GM21360 (cell line): ENCODE measurements around the gene FAM229A.

Experiments used
- ATAC-seq: cut with Tn5 transposase; IDR thresholded peaks from one replicate; pipeline ENCODE4 v1.9.1; 2021; ENCODE audit warnings: mild to moderate bottlenecking, moderate library complexity; ENCODE audit not compliant: unreplicated experiment

FAM229A gene

DNA sequence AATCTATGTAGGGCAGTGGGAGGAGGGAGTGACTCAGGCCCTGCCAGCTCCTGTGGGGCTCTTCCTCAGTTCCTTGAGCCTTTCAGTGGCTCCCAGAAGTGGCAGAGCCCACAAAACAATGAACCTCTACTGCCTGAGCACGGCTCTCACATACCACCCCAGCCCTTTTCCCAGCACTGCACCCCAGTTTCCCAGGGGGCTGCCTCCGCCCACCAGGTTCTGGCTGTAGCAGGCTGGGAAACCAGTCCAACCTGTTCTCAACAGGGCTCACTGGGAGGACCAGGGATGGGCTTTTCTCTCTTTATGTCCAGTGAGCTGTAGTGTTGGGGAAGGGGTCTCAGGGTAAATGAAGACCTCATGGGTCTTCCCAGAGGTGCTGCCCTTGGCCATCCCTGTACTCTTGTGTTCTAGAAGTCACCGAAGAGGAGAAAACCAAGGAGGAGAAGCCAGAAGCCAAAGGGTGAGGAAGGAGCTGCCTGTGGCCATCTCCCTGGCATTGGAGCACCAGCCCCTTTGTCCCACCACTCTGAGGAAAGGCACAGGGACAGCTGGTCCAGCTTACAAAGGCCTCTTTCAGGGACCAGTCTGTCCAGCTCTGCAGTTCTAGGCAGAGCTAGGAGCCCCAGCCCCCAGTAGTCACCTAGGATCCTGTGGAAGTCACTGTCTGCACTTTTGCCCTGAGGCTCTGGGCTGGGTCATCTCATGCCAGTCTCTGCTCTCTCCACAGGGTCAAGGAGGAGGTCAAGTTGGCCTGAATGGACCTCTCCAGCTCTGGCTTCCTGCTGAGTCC, 29.8 kb downstream of the FAM229A start:
- ATAC-seq, result no peak

DNA sequence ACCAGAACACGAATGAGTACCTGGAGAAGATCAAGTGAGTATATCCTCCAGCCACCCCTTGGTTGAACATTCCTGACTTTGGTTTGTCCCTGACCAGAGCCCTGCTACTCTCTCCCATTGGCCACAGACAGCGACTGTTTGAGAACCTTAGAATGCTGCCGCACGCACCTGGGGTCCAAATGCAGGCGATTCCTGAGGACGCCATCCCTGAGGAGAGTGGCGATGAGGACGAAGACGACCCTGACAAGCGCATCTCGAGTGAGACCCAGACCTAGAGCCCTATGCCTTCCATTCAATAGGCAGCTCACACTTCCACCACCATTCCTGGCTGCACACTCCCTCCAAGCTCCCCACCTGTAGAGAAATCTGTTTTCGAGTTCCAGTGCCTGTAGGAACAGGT, 30.7 kb downstream of the FAM229A start:
- ATAC-seq, result no peak

DNA sequence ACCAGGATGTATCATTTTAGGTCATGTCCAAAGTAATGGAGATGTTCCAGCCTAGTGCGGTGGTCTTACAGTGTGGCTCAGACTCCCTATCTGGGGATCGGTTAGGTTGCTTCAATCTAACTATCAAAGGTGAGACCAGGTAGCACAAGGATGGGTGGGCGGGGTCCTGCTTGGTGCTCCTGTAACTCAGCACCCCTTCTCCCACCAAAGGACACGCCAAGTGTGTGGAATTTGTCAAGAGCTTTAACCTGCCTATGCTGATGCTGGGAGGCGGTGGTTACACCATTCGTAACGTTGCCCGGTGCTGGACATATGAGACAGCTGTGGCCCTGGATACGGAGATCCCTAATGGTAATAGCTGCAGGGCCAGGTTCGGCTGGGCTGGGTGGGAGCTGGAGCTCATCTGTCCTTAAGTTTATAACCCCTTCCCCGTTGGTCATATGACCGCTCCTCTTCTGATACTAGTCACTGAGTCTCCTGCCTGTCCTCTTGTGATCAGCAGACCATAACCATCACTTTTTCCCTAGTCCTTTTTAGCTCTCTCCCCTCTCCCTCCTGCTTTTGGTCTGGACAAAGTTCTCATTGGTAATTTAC, 31.6 kb downstream of the FAM229A start:
- ATAC-seq, result no peak

DNA sequence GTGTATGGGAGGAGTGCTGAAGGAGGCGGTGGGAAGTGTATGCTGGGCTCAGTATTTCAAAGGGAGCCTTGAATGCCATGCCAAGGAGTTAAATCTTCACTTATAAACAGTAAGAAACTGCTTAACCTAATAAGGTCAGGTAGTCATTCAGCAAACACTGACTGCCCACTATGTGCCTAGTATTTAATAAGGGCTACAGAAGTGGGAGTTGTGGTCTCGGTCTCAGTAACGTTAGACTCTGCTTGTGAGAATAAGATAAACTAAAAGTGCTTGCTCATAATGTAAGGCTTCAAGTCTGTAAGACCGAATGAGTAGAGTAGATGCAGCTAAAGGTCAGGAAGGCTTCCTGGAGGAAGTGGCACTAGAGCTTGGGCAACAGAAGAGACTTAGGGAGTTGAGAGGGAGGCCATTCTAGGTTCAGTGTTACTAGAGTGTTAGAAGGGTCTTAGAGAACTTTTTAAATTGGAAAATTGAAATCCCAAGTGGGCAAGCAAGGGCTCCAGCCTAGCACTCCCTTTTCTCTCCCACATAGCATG, 32.3 kb downstream of the FAM229A start:
- no peak for ATAC-seq

DNA sequence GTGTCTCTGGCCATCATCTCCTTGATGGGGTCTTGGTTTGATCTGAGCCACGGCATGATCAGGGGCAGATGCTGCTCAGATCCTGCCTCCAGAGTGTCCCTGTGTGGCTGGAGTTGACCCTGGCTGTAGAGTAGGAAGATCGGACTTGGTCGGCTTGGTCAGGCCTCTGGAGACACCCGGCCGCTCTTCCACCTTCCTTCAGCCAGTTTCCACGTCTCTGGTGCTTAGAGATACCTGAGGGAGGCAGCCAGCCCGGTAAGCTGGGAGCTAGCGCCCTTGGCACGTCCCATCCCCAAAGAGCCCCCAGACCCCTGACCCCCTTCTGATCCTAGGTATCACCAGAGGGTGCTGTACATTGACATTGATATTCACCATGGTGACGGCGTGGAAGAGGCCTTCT, 35.1 kb downstream of the FAM229A start:
- ATAC-seq, result no peak

DNA sequence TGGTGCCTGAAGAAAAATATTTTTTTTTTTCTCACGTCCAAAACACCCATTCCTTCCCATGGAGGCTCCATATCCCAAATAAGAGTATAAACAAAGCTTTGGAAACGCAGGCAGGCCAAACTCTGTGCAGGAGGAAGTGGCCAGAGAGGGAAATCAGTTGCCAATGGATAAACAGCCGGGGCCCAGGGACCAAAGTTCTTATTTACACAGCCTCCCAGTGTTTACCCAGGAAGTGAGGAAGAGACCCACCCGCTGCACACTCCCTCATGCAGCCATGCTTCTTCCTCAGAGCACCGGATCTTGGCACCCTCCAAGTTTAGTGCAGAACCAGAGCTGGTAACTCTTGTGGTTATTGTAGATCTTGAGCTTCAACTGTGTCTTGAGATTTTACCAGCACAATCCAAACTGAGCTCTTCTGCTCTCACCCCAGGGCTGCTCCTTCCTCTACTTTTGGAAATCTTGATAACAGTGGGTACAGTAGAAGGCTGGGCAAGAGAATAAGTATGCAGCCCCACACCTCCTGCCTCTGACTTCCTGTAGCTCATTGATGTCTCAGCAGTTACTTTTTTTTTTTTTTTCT, 40.5 kb downstream of the FAM229A start:
- no peak for ATAC-seq

DNA sequence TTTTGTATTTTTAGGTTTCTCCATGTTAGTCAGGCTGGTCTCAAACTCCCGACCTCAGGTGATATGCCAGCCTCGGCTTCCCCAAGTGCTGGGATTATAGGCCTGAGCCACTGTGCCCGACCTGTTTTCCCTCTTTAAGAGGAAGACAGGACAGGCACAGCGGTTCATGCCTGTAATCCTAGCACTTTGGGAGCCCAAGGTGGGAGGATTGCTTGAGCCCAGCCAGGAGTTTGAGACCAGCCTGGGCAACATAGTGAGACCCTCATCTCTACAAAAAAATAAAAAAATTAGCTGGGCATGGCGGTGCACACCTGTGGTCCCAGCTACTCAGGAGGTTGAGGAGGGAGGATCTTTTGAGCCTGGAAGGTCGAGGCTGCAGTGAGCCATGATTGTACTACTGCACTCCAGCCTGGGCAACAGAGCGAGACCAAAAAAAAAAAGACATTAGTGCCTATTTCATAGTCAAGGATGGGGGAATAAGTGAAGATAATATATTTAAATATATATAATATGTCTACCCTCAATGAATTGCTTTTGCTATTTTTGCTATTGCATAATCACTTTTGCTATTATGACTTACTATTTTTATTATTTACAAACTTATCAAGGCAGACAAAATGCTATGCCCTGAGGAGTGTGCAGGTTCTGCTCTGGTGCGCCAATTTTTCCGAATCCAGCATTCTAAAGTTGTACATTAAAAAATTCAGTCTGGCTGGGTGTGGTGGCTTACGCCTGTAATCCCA, 44.0 kb downstream of the FAM229A start:
- ATAC-seq, result no peak

DNA sequence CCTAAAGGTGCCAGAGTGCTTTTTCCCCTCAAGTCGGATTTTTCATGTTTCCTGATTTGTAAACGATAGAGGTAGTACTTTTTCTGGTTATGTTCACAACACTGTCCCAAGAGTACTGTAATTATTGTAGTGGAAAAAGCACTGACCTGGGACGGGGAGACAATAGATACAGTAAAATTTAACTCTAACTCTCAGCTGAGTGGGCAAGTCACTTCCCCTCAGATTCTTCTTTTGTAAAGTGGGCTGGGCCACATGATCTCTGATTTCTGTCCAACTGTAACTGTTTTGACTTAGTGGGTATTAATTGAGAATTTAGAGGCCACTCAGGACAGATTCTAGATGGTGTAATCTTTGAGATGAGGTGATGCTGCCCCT, 45.4 kb downstream of the FAM229A start:
- ATAC-seq, result peak; percentile 5

DNA sequence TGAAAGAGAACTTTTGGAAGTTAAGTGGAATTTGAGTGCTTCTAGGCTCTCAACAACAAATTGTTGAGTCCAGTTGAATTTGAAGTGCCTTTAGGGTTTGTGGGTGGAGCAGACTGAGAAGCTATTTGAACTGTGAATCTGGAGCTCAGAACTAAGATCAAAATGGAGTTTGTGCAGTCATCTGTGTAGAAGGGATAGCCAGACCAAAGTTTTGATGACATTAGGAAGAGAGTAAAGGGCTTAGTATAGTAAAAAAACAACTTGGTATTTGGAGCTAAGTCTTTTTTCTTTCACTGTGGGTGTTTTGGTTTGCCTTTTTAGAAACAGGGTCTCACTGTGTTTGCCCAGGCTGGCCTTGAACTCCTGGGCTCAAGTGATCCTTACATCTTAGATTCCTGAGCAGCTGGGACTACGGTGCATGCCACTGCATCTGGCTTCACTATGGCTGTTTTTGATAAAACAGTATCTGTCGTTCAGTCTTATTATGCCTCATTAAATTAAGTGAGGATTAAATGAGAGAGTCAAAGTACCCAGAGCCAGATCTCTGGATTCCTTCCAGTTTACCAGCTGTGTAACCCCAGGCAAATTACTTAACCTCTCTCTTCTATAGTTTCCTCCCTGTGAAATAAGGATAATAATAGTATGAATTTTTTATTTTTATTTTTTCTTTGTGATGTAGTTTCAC, 50.4 kb downstream of the FAM229A start:
- ATAC-seq, result no peak
